Adrenal gland (tissue), 5 donors: ENCODE measurements around the gene ADISSP.

ENCODE experiments used
- POLR2A ChIP-seq, 2 donors: fragments of 450-650 bp; IDR thresholded peaks; one replicate each; pipeline ENCODE4 v1.6.1; 2017; ENCODE audit warnings: antibody characterized with exemption in 2 of 2, mild to moderate bottlenecking in 2 of 2, moderate library complexity in 1 of 2
- TF ChIP-seq, protein P1 (sequence below), 6 experiments: fragments of 450-650 bp in 4 of 6; fragments of 200-600 bp in 2 of 6; sonication (generic) in 1 of 6; IDR thresholded peaks; 1 replicate in 5 of 6; 2 replicates in 1 of 6; pipeline versions ENCODE4 v1.5.1 to v1.8.0; 2016 to 2021; ENCODE audit warnings: antibody characterized with exemption in 6 of 6, mild to moderate bottlenecking in 2 of 6, moderate library complexity in 1 of 6
- donor health status: DM: no; HTN: no; CAD: no.

DNA sequence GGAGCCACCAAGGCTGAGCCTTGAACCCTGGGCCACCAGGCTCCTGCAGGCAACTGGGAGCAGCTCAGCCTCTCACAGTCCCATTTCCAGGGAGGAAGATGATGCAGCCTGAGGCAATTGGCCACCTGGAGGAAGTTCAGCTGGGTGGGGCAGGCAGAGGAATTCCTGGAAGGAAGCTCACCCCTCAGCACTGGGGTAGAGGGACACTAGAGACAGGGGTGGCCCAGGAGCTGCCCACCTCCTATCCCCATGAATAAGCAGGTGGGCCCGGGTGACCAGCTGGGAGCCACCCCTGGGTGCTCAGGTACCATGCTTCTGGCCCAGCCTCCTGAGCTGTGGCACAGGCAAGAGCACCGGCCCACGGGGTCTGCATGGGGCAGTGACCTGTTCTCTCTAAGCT lies 38.7 kb downstream of the ADISSP start:
- TF ChIP-seq, protein P1, sequence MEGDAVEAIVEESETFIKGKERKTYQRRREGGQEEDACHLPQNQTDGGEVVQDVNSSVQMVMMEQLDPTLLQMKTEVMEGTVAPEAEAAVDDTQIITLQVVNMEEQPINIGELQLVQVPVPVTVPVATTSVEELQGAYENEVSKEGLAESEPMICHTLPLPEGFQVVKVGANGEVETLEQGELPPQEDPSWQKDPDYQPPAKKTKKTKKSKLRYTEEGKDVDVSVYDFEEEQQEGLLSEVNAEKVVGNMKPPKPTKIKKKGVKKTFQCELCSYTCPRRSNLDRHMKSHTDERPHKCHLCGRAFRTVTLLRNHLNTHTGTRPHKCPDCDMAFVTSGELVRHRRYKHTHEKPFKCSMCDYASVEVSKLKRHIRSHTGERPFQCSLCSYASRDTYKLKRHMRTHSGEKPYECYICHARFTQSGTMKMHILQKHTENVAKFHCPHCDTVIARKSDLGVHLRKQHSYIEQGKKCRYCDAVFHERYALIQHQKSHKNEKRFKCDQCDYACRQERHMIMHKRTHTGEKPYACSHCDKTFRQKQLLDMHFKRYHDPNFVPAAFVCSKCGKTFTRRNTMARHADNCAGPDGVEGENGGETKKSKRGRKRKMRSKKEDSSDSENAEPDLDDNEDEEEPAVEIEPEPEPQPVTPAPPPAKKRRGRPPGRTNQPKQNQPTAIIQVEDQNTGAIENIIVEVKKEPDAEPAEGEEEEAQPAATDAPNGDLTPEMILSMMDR (IDR thresholded peaks at IDR 0.05) = no peak
- no peak for TF ChIP-seq POLR2A (IDR thresholded peaks at IDR 0.05)
